HG03558 (cell line): ENCODE results near the gene CDKAL1.
"Not testable (repeated sequence)": the region's sequence is repeated elsewhere in the genome, so short reads cannot be mapped to it uniquely, and the experiment has no call there.

Experiments
- ATAC-seq: cut with Tn5 transposase; IDR thresholded peaks from one replicate; pipeline ENCODE4 v1.9.1; 2021; ENCODE audit warnings: moderate number of reproducible peaks; ENCODE audit not compliant: unreplicated experiment; ENCODE audit errors: extremely low read depth

CDKAL1 gene

GRCh38 chr6:20534295-20535262 is at the start of gene CDKAL1:
TSS of gene CDKAL1 (plus strand) at chr6:20534457. CDS start at chr6:20546351, 11,894 bp downstream.
- ATAC-seq: peak; percentile 66

GRCh38 chr6:20486641-20487040 is 47.6 kb upstream of the CDKAL1 start:
- no peak for ATAC-seq

- no peak for ATAC-seq
Observed at GRCh38 chr6:20487669-20488375, 46.4 kb upstream of the CDKAL1 start.

- ATAC-seq: no peak
Observed at GRCh38 chr6:20490591-20490990, 43.7 kb upstream of the CDKAL1 start.

- no peak for ATAC-seq
Observed at GRCh38 chr6:20492099-20492498, 42.2 kb upstream of the CDKAL1 start.

- ATAC-seq: no peak
Observed at GRCh38 chr6:20497216-20498040, 36.8 kb upstream of the CDKAL1 start.

- ATAC-seq: no peak
Observed at GRCh38 chr6:20498041-20498385, 36.2 kb upstream of the CDKAL1 start.

GRCh38 chr6:20509212-20509611 is 25.0 kb upstream of the CDKAL1 start:
- no peak for ATAC-seq

- no peak for ATAC-seq
Observed at GRCh38 chr6:20511852-20512251, 22.4 kb upstream of the CDKAL1 start.

GRCh38 chr6:20525208-20525607 is 9.0 kb upstream of the CDKAL1 start:
- not testable (repeated sequence) for ATAC-seq

- not testable (repeated sequence) for ATAC-seq
Observed at GRCh38 chr6:20529086-20529448, 5.2 kb upstream of the CDKAL1 start.

- ATAC-seq: no peak
Observed at GRCh38 chr6:20532881-20533280, 1.4 kb upstream of the CDKAL1 start.

- peak; percentile 14 for ATAC-seq
Observed at GRCh38 chr6:20533746-20534294, 437 bp upstream of the CDKAL1 start.

GRCh38 chr6:20538131-20538662 is 3.9 kb downstream of the CDKAL1 start:
- no peak for ATAC-seq

GRCh38 chr6:20538907-20539306 is 4.7 kb downstream of the CDKAL1 start:
- ATAC-seq: no peak

GRCh38 chr6:20539387-20539786 is 5.1 kb downstream of the CDKAL1 start:
- no peak for ATAC-seq

- ATAC-seq: no peak
Observed at GRCh38 chr6:20540683-20541082, 6.4 kb downstream of the CDKAL1 start.

- ATAC-seq: no peak
Observed at GRCh38 chr6:20541382-20541781, 7.1 kb downstream of the CDKAL1 start.

- peak; percentile 98 for ATAC-seq
Observed at GRCh38 chr6:20542927-20543602, 8.8 kb downstream of the CDKAL1 start.
